Right renal cortex interstitium (tissue), 3 donors: Measurements from ENCODE around the gene VAV3. TPM values are rescaled to one million over a fixed set of nuclear protein-coding genes. Genes with fewer than 3 reads are reported as not detected.
A peak's percentile ranks its signal among the peaks of the same experiment; 100 is the strongest.

Experiments
- DNase-seq, 3 donors: peaks; one replicate each; pipeline ENCODE4 v3.0.0-alpha.2; 2013; ENCODE audit warnings: low read depth in 3 of 3, low spot score in 2 of 3
- polyA plus RNA-seq, 3 donors: library from polyadenylated mRNA; unstranded; fragments of 120-200 nt; gene quantifications; one replicate each; pipeline ENCODE4 v1.2.1, GENCODE V29; 2013; ENCODE audit not compliant: insufficient read length in 3 of 3

VAV3 gene
- polyA plus RNA-seq, 3 donors, result 154 to 159 (median 158) TPM

- no peak for DNase-seq
Observed at GRCh38 chr1:107549152-107549810, 415.7 kb downstream of the VAV3 start.

GRCh38 chr1:107548276-107548675 is 416.7 kb downstream of the VAV3 start:
- no peak for DNase-seq

GRCh38 chr1:107547363-107548155 is 417.4 kb downstream of the VAV3 start:
- no peak for DNase-seq

GRCh38 chr1:107546576-107546975 is 418.4 kb downstream of the VAV3 start:
- DNase-seq, result no peak

GRCh38 chr1:107545879-107546278 is 419.1 kb downstream of the VAV3 start:
- no peak for DNase-seq

GRCh38 chr1:107545056-107545577 is 419.9 kb downstream of the VAV3 start:
- DNase-seq, result no peak

- no peak for DNase-seq
Observed at GRCh38 chr1:107544285-107544684, 420.7 kb downstream of the VAV3 start.

GRCh38 chr1:107541412-107541811 is 423.6 kb downstream of the VAV3 start:
- DNase-seq, result no peak

GRCh38 chr1:107538502-107538901 is 426.5 kb downstream of the VAV3 start:
- no peak for DNase-seq

- no peak for DNase-seq
Observed at GRCh38 chr1:107536266-107536665, 428.7 kb downstream of the VAV3 start.

- DNase-seq, result no peak
Observed at GRCh38 chr1:107535091-107535490, 429.9 kb downstream of the VAV3 start.

- DNase-seq, result no peak
Observed at GRCh38 chr1:107534632-107535031, 430.3 kb downstream of the VAV3 start.

- no peak for DNase-seq
Observed at GRCh38 chr1:107533436-107533835, 431.5 kb downstream of the VAV3 start.

GRCh38 chr1:107532318-107532717 is 432.7 kb downstream of the VAV3 start:
- no peak for DNase-seq

- no peak for DNase-seq
Observed at GRCh38 chr1:107531065-107531908, 433.7 kb downstream of the VAV3 start.

GRCh38 chr1:107530543-107530942 is 434.4 kb downstream of the VAV3 start:
- DNase-seq, result no peak

- peak in 2 of 3 donors; percentile 15 to 17 for DNase-seq
Observed at GRCh38 chr1:107529511-107530149, 435.4 kb downstream of the VAV3 start.

GRCh38 chr1:107526524-107527198 is 438.3 kb downstream of the VAV3 start:
- no peak for DNase-seq

- DNase-seq, result no peak
Observed at GRCh38 chr1:107525961-107526360, 439.0 kb downstream of the VAV3 start.

- DNase-seq, result no peak
Observed at GRCh38 chr1:107525145-107525544, 439.8 kb downstream of the VAV3 start.
